NCI-H524 treated with DMSO at 0.1 percent for 48 hours (cell line): ENCODE data around the gene WRAP53.

Source experiments
- DNase-seq: peaks from one replicate; lab custom pipeline; 2025; lab: John Stamatoyannopoulos, UW

Gene WRAP53

GRCh38 chr17:7684851-7685532 lies 3.3 kb upstream of the WRAP53 start:
- no peak for DNase-seq

- peak; percentile 33 for DNase-seq
These were observed 2.6 kb upstream of the WRAP53 start for GRCh38 chr17:7685533-7686221.

GRCh38 chr17:7686222-7687071 lies 1.8 kb upstream of the WRAP53 start:
- DNase-seq: peak; percentile 29

GRCh38 chr17:7687072-7687907 lies 987 bp upstream of the WRAP53 start, which contains the start of gene TP53:
TP53 (minus strand) TSS chr17:7687490; CDS start chr17:7676594, 10,896 bp downstream.
- DNase-seq: peak; percentile 29

GRCh38 chr17:7688808-7689316 lies 585 bp downstream of the WRAP53 start:
- DNase-seq: no peak

- DNase-seq: peak; percentile 50
These were observed 7.3 kb downstream of the WRAP53 start for GRCh38 chr17:7695586-7695985.

- DNase-seq: no peak
These were observed 9.7 kb downstream of the WRAP53 start for GRCh38 chr17:7697828-7698588.

GRCh38 chr17:7700510-7700909 lies 12.2 kb downstream of the WRAP53 start:
- DNase-seq: no peak

GRCh38 chr17:7701681-7702080 lies 13.4 kb downstream of the WRAP53 start:
- DNase-seq: no peak

- DNase-seq: no peak
These were observed 14.5 kb downstream of the WRAP53 start for GRCh38 chr17:7702776-7703175.

GRCh38 chr17:7703584-7704479 lies 15.6 kb downstream of the WRAP53 start:
- DNase-seq: no peak

GRCh38 chr17:7704601-7705268 lies 16.5 kb downstream of the WRAP53 start, which contains the start of gene EFNB3:
EFNB3 (plus strand) TSS chr17:7705202; CDS start chr17:7705599, 397 bp downstream.
- DNase-seq: no peak

- no peak for DNase-seq
These were observed 17.3 kb downstream of the WRAP53 start for GRCh38 chr17:7705269-7706255.

- DNase-seq: no peak
These were observed 18.5 kb downstream of the WRAP53 start for GRCh38 chr17:7706631-7707354.

- no peak for DNase-seq
These were observed 19.2 kb downstream of the WRAP53 start for GRCh38 chr17:7707446-7707845.

- no peak for DNase-seq
These were observed 19.8 kb downstream of the WRAP53 start for GRCh38 chr17:7707858-7708750.
